H4 (cell line): Measurements from ENCODE around the gene TWIST2. TPM values are rescaled to one million over a fixed set of nuclear protein-coding genes. Genes with fewer than 3 reads are reported as not detected.

Source experiments
- DNase-seq: peaks from one replicate; pipeline ENCODE4 v3.0.0-alpha.2; 2015; ENCODE audit warnings: low spot score
- total RNA-seq: library from RNA; depleted of rRNA; stranded (reverse); fragments of >200 nt; shearing (Covaris generic); gene quantifications from 2 replicates; pipeline ENCODE4 v1.2.3, GENCODE V29; 2014

TWIST2 gene
- total RNA-seq, 1 experiment from 2014 or later, result 25.6 TPM

DNA sequence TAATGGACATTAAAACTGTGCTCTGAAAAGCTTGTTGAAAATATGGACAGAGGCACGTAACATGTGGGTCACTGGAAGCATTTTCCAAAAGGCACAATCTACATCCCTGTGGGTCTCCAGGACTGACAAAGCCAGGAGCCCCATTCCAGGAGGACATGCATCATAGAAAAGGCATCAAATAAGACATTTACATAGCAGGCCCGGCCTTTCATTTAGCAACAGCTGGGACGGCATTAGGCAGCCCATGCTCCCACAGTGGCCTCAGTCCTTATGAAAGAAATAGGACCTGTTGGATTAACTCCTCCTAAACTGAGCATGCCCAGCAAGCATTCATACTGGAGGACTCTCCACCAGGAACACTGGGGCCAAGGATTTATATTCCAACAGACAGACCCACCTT lies 72.2 kb downstream of the TWIST2 start:
- DNase-seq, result no peak

DNA sequence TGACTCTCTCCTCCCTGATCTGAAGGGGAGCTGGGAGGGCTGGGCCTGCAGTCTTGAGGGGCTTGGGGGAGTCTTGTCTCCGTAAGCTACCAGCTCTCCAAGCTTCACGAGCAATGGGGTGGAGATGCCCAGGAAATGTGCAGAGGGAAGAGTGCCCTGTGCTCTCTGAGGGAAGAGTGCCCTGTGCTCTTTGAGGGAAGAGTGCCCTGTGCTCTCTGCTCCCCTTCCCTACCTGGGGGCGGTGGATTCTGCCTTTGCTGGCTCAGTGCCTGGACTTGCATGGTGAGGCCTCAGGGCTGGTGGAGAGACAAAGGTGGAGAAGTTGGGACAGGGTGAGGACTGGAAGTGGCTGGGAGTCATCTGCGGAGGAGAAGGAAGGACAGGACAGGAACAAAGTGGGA lies 72.7 kb downstream of the TWIST2 start:
- no peak for DNase-seq

DNA sequence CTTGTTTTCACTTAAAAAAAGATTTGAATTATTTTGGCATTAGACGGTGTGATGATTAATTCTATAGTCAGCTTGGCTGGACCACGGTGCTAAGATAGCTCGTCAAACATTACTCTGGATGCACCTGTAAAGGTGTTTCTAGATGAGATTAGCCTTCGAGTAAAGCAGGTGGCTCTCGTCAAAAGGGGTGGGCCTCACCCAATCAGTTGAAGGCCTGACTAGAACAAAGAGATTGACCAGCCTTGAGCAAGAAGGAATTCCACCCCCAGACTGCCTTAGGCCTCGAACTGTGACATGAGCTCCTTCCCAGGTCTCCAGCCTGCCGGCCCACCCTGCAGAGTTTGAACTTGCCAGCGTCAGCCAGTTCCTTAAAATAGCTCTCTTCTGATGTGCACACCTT lies 73.4 kb downstream of the TWIST2 start:
- DNase-seq, result no peak

DNA sequence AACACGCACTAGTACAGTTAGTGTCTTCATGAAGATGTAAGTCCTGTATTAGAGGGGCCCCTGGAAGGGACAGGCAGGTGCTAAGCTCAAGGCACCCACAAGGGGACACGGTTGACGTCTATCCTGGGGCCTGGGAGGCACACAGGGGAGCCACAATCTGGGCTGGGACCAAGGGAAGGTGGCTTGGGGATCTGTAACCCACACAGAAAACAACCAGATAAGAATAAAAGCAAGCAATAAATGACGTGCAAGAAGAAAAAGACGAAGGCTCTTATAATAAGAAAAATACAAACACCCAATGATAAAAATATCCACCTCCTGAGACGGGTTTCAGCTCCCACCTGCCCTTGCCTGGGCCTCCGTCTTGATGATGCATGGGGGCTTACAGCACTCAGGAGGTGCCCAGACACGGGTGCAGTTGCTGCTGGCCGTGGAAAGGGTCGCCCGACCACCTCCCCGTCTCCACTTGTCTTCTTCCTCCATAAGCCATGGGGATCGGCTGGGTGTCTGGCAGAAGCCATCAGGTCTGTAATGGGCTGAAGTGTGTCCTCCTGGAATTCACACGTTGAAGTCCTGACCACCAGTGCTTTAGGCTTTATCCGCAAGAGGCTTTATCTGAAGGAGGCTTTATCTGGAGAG lies 73.9 kb downstream of the TWIST2 start:
- no peak for DNase-seq

DNA sequence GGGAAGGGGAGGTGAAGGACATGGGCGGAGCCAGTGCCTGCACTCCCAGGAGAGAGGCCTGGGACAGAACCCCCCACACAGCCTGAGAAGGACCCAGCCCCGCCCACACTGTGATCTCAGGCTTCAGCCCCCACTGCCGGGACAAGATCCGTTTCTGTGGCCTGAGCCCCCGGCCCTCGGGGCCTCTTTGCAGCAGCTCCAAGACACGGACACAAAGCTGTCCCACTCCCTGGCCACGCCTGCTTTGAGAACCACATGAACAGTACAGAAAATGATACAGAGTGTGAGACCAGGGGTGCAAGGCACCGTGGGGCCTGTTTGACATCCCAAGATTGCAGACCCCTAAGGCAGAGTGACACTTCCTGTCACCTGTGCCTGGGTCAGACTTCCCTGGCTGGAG lies 74.5 kb downstream of the TWIST2 start:
- no peak for DNase-seq

DNA sequence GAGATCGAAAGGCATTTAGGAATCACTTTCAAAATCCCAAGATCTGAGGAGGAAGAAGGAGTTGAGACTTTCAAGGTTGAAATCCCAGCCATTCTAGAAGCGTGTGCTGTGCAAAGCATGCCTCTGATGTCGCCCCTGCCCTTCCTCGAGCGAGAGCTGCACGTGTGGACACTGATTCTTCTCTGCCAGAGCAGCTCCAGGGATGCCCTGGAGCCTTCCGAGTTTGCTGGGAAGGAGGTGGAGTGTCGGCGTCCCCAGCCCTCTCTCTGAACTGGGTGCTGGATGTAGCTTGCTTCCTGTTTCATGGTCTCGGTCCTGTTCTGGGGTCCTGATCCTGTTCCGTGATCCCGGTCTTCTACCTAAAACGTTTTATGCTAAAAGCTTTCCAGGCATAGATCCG lies 76.1 kb downstream of the TWIST2 start:
- no peak for DNase-seq

DNA sequence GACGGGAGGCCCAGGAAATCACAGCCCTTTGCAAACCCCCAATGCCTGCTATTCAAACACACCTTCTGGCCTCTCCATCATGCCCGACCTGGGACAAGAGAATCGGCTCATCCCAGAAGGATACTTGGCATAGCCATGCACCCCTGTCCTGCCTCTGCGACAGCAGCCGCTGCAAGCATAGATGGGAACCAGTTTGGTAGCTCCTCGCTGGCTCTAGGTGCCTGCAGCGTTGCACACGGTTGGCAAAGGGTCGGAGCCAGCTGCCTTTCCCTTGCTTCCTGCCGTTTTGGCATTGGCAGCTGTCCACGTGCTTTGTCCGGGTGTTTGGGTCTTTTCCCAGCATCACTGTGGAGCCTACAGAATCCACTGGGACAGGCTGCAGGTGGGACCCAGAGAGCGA lies 76.9 kb downstream of the TWIST2 start:
- DNase-seq, result no peak

DNA sequence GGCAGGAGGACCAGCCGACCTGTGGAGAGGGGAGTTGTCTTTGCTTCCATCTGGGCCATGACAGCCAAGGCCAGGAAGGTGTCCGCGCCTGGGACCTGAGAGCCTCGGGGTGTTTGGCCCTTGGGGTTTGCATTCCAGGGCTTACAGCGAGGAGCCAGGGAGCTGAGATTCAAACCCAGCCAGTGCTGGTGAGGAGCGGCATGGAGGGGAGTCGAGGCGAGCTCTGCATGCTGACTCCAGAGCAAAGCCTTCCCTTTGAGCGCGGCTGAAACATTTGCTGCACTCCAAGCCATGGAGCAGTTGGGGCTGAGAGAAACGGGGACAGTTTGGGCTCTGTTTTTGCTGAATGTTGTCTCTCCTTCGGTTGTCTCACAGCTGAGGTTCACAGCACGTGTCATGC lies 77.4 kb downstream of the TWIST2 start:
- no peak for DNase-seq

DNA sequence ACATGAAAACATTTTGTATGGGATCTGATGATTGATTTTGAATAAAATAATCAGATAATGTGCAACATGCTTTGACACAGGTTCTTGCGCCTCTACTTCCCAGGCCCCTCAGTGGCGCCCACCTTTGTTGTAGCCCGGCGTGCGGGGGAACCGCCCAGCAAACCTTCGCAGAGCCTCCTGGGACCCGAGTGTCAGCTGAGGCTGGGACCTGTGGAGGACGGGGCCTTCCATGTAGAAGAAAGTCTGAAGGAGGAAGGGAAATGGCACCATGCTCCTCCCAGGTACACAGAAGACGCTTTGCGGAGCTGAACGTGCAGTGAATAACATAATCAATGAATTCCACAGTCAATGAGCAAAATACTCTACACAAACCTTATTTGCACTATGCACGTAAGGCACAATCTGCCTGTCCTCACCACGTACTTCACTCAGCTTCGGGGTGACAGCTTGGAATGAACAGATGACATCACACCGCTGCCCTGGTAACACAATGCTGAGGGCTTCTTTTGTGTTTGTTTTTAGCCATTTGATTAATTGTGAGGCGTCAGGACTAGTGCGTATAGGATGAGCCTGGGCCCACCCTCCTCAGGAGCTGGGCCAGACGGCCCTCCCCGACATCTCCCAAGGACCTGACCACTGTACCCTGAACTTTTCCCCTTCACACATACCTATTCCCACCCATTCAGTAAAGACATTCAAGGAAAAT lies 78.1 kb downstream of the TWIST2 start:
- no peak for DNase-seq

DNA sequence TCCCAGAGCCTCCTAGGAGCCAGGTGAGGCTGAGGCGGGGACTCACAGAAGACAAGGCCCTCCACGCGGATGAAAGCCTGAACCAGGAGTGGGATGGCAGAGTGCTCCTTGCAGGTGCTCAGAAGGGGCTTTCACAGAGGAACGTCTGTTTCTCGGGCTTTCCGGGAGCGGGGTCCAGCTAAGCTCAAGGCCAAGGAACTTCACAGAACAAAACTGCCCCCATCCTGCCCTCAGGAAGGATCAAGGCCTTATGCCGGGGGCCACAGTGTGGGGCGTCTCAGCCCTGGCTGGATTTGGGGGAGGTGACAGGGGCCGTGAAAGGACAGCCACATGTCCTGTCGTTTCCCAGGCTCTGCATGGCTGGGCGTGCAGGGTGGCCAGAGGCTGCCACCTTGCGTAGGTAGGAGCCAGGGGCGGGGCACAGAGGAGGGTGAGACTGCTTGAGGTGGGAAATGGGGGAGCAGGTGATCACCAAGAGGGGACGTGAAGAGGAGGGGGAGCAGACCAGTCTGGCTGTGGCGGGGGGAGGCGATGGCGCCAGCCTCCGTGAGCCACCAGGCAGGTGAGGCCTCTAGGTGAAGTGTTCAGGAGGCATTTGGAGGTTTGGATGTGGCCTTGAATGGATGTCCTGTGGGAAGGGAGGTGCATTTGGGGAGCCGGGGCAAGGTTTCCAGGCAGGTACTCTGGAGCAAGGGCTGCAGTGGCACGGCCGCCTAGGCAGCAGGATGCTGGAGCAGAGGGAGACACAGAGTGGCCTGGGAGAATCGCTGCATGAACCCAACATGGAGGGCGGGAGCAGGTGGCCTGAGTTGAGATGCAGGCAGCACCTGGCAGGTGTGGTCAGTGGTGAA lies 79.1 kb downstream of the TWIST2 start:
- no peak for DNase-seq

DNA sequence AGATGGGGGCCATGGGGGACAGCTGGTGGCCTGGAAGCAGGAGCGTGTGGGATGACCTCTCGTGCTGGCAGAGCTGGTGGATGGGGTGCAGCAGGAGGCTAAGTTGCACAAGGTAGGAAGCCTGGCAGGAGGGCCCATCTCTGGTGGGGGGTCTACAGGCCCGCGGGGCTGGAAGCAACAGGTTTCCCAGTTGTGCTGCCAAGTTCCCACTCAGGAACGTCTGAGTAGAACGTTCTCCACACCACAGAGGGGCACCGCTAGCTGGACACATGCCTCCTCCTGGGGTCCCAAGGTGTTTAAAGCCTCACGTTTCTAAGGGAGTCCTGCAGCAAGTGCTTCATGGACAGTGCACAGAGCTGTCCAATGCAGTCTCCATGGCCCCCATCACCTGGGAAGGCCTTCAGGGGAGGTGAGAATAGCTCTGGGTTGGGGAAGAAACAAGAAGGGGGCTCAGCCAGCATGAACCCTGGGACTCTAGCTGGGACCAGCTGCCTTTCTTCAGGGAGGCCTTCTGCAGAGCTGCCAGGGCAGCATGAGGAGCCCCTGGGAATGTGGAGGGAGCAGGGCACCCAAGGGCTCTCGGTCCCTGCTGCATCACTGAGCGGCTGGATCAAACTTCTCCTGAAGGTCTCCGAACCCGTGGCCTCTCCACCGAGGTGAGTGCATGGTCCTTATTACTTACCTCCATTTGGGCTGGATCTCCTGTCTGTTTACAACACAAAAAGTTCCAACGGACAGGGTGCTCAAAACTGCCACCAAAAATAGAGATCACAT lies 80.0 kb downstream of the TWIST2 start:
- DNase-seq, result no peak

DNA sequence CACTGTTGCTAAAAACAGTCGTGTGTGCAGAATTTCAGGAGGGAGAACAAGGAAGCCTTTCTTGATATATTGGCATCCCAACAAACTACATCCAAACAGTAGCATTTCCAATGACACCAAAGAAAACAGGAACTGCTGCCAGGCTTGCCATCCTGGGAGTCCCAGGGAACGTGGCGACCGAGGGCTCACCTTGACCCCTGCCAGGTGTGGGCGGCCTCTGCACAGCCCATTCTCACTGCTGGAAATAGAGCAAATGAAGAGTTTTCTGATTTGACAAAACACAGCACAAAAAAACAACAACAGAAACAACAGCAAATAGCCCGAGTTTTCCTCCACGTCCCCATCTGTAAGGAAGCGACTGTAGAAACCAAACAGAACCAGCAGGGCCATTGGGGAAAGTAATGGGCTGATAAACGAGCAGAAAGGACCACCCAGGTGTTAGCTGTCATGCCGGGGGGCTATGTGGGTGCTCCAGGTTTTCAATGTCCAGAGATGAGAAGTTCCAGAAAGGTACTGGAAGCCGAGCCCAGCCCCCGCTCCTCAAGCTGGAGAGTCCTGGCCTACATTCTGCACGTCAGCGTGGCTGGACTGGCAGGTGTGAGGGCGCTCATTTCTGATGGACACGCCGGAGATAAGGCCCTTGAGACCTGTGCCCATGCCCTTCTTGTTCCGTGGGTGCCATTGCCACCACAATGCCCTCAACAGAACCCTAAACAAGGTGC lies 80.8 kb downstream of the TWIST2 start:
- no peak for DNase-seq

DNA sequence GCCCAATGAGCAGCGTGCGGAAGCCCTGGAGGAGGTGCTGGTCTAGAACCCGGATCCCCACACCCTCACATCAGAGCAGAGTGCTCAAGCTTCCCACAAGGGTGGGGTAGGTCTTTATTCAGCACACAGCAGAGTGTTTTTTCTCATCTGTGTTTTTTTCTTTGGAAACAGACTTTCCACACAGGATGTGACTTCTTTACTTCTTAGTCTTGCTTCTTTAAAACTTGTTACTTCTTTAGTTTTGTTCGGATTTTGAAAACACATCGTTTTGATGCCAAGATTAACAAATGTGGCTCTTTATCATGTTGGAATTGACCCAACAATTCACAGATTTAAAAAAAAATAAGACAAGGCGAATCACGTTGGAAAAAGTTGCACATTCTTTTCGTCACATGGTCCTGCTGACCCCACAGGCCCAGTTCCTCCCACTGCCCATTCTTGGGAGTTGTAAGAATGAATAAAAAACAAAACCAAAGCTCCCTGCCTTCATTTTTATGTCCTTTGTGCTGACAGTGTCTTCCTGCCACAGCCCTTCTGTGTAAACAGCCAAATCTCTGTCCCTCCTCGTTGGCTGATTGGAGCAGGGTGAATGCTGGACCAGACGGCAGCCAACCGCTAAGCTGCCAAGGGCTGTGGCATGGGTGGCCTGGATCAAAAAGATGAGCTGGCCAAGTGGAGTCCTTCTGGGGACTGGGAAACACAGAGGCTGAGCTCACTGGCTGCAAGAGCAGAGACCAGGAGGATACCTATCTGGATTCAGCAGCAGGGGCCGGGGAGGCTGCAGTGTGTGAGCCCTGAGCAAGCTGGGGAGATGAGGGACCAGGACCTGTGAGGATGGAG lies 81.6 kb downstream of the TWIST2 start:
- DNase-seq, result no peak

DNA sequence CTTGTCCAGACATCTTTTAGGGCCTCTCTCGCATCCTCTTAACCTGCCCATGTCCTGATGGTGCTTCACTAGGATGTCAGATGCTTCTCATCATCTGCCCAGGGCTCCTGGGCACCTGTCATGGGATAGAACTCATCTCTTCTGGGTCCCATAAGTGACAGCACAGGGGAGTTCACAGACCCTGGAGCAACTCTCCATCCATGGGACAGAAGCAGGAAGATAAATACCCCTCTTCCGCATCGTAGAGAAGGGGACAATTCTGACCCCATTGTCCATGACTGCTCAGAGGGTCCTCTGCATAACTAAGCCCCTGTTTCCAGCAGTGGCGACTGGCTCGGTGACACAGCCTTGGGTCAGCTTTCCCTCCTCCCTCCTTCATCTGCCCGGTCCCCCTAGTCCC lies 82.3 kb downstream of the TWIST2 start:
- no peak for DNase-seq

DNA sequence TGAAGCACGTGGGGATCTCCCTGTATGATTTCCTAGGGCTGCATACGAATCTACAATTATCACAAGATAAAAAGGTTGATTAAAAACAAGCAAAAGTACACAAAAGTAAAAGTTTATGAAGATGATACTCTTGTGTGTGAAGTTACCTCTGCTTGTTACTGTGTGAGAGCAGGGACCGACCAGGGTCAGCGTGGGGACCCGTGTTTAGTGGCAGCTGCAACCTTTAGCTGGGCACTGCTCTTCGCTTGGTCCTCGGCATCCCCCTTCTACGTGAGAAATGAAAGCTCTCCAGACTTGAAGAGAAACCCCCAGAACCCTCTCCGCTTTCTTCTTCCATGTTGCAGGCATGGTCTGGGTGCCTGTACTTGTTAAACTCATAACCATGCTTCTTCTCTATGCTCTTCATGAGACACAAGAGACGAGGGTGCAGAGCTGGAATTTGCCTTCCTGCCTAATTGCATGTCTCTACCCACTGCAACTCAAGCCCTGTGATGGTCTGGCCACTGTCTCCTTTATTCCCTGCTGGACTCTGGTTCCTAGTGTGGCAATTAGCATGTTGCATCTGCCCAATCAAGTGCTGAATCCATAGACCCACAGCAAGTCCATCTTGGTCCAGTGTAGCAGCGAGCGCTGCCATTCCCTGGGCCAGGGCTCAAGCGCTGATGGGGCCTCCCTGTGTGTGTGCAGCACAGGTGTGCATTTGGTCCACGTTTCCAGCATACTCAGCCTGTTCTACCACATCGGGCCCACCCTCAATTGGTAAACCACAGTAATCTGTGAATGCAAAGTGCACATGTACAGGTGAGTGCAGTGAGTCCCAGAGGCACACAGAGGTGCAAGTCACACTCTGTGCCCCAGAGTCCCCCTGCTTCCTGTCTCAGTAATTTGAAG lies 88.5 kb downstream of the TWIST2 start:
- DNase-seq, result no peak

DNA sequence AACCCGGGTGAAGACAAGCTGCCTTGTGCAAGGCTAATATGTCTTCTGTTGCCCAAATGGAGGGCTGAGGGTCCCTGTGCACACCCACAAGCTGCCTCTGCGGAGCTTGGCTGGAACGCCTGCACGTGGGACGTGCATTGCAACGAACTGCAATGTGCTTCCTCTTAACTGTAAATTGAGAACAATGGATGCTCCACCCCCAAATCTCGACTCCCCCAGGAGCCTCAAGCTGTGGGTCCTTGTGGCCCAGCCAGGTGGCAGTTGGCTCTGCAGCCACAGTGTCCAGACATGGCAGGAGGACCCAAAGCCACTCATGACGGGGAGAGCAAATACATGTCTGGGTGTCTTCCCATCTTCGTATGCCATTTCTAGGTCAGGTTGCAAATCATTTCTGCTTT lies 90.1 kb downstream of the TWIST2 start:
- DNase-seq, result no peak

DNA sequence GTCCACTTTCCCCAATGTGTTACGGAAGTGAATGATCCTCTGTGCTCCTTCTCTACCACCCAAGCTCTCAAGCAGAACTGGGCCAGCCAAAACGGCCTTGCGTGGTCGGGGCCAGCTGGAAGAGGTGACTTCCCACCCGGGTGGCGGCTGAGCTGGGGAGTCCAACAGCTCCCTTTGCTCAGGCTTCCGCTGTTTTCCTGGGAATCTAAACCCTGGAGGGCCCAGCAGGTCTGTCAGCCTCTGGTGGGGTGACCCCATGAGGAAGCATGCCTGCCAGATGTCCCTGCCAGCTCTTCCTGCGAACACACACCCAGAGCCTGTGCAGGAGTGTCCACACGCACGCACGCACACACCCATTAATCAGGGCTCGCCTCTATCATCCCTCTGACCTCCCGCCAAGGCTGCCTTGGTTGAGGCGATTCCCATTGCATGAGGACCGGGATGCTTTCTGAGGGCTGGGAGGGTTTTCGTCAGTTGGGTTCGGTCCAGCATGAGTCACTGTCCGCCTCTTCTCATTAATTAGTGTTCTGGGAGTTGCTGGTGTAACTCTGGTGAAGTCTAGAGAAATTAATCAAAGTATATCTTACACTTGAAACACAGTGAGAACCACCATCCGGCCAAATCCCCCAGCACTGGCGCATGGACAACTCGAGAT lies 90.6 kb downstream of the TWIST2 start:
- DNase-seq, result no peak

DNA sequence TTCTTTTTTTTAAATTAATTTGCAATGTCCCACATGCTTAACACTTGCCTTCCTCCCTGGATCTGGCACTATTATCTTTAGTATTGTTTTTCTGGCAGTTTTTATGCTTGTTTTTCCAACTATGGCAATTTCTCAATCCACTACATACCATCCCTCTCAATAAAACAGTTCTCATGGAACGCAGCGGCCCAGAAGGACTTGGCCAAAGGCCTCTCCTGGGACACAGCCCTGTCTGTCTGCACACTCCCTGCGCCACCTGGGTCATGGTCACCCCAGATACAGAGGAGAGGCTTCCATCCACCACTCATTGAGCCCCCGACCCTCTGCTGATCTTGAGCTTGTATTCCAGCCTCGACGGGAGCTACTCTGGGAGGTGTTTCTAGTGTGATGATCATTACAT lies 91.2 kb downstream of the TWIST2 start:
- DNase-seq, result no peak
